Cardiac fibroblast (primary cell): ENCODE measurements around the gene XRCC5.
A peak's percentile ranks its signal among the peaks of the same experiment; 100 is the strongest.
"Not testable (repeated sequence)": the region's sequence is repeated elsewhere in the genome, so short reads cannot be mapped to it uniquely, and the experiment has no call there.

Source experiments
- DNase-seq, 2 donors: peaks; one replicate each; pipeline versions ENCODE4 v3.0.0 to v3.0.0-alpha.2; 2010; ENCODE audit warnings: low read depth in 2 of 2
- H3K4me3 ChIP-seq, 2 donors: replicated peaks in 1 of 2; 1 replicate in 1 of 2; 2 replicates in 1 of 2; pipeline ENCODE4 v1.5.1; 2011; ENCODE audit warnings: low read depth in 2 of 2, low read length in 2 of 2, mild to moderate bottlenecking in 2 of 2, moderate library complexity in 1 of 2
- CTCF ChIP-seq: IDR thresholded peaks from one replicate; pipeline ENCODE4 v1.5.1; 2011; ENCODE audit warnings: low read depth, mild to moderate bottlenecking, low read length, inconsistent platforms

The XRCC5 gene

GRCh38 chr2:216078776-216079175 is 30.4 kb upstream of the XRCC5 start:
- no peak overlapping the region for H3K4me3 ChIP-seq
- peak in 1 of 2 donors; percentile 31 for DNase-seq
- TF ChIP-seq CTCF, result no peak

GRCh38 chr2:216080048-216080447 is 29.1 kb upstream of the XRCC5 start:
- not testable (repeated sequence) for H3K4me3 ChIP-seq, DNase-seq

- peak overlapping the region; percentile 77 to 83 for H3K4me3 ChIP-seq
- TF ChIP-seq CTCF, result no peak
- no peak for DNase-seq
Measured at GRCh38 chr2:216081012-216081411, 28.1 kb upstream of the XRCC5 start.

- peak; percentile 53 to 62 for DNase-seq
- no peak for TF ChIP-seq CTCF
- peak within 1 kb of the TSS; percentile 77 to 83 for H3K4me3 ChIP-seq
Measured at GRCh38 chr2:216081487-216082116, 27.5 kb upstream of the XRCC5 start, which contains the start of the genes PECR and TMEM169. PECR (minus strand) TSS chr2:216081809; CDS start chr2:216081741, 68 bp downstream. TMEM169 (plus strand) TSS chr2:216081919; CDS start chr2:216095964, 14,045 bp downstream.

GRCh38 chr2:216082117-216082711 is 26.9 kb upstream of the XRCC5 start:
- peak overlapping the region; percentile 77 to 83 for H3K4me3 ChIP-seq
- no peak for TF ChIP-seq CTCF
- DNase-seq, result no peak

- H3K4me3 ChIP-seq, result no peak overlapping the region
Measured at GRCh38 chr2:216082805-216083204, 26.3 kb upstream of the XRCC5 start.

More at GRCh38 chr2:216082805-216083204, 26.3 kb upstream of the XRCC5 start:
- DNase-seq, result no peak
- TF ChIP-seq CTCF, result no peak
